B cell (primary cell): ENCODE results near the gene NUP85. TPM values are rescaled to one million over a fixed set of nuclear protein-coding genes. Genes with fewer than 3 reads are reported as not detected.

Source experiments
- ATAC-seq: fragments of 200-7000 bp; cut with Tn5 transposase; one replicate; pipeline ENCODE4 v1.10.0; 2021; ENCODE audit warnings: low read depth, mild to moderate bottlenecking, moderate number of reproducible peaks, moderate library complexity
- CTCF ChIA-PET: fragments of 350-600 bp; sonication (Branson Sonifier 250); formaldehyde crosslinking; loops from one replicate; lab custom pipeline; 2021; ENCODE audit warnings: antibody characterized with exemption, inconsistent platforms; lab: Charles Lee
- POLR2A ChIA-PET: fragments of 350-600 bp; sonication (Branson Sonifier 250); formaldehyde crosslinking; loops from one replicate; lab custom pipeline; 2021; ENCODE audit warnings: antibody characterized with exemption; lab: Charles Lee
- DNase-seq: peaks from one replicate; pipeline ENCODE4 v3.0.0; 2013
- H2AFZ ChIP-seq: 2 replicates; pipeline ENCODE4 v1.6.1; 2012; ENCODE audit warnings: mild to moderate bottlenecking, low read depth, low read length; ENCODE audit not compliant: insufficient read depth, poor library complexity, severe bottlenecking
- H3K27ac ChIP-seq, 2 donors: 1 replicate in 1 of 2; 2 replicates in 1 of 2; pipeline ENCODE4 v1.5.1; 2012 to 2013; ENCODE audit warnings: low read length in 2 of 2, mild to moderate bottlenecking in 2 of 2, moderate library complexity in 1 of 2
- H3K27me3 ChIP-seq, 4 experiments: fragments of 200-600 bp in 1 of 4; sonication (generic) in 1 of 4; replicated peaks in 1 of 4; 1 replicate in 2 of 4; 2 replicates in 2 of 4; pipeline versions ENCODE4 v1.6.1 to v1.7.0; 2013 to 2016; ENCODE audit warnings: low read length in 3 of 4, mild to moderate bottlenecking in 2 of 4, mixed read lengths in 1 of 4, moderate library complexity in 1 of 4; ENCODE audit not compliant: insufficient read depth in 4 of 4, control insufficient read depth in 3 of 4; ENCODE audit errors: control extremely low read depth in 1 of 4
- H3K36me3 ChIP-seq, 2 experiments: replicated peaks in 1 of 2; 1 replicate in 1 of 2; 2 replicates in 1 of 2; pipeline versions ENCODE4 v1.6.1 to v1.7.1; 2013; ENCODE audit warnings: low read length in 1 of 2; ENCODE audit not compliant: insufficient read depth in 2 of 2, control insufficient read depth in 1 of 2; ENCODE audit errors: control extremely low read depth in 1 of 2, extremely low read depth in 1 of 2
- H3K4me1 ChIP-seq, 2 donors: fragments of 200-600 bp in 1 of 2; sonication (generic) in 1 of 2; 1 replicate in 1 of 2; 2 replicates in 1 of 2; pipeline versions ENCODE4 v1.5.1 to v1.6.1; 2013 to 2017; ENCODE audit warnings: low read length in 2 of 2; ENCODE audit not compliant: control insufficient read depth in 2 of 2, insufficient read depth in 2 of 2
- H3K4me2 ChIP-seq: replicated peaks from 2 replicates; pipeline ENCODE3; 2012; ENCODE audit warnings: mild to moderate bottlenecking, low read depth, low read length; ENCODE audit not compliant: poor library complexity, severe bottlenecking
- H3K4me3 ChIP-seq, 5 experiments: fragments of 200-600 bp in 1 of 5; sonication (generic) in 1 of 5; 1 replicate in 3 of 5; 2 replicates in 2 of 5; pipeline versions ENCODE4 v1.5.1 to v1.7.0; 2011 to 2016; ENCODE audit warnings: low read length in 4 of 5, mild to moderate bottlenecking in 4 of 5, low read depth in 2 of 5, control low read depth in 1 of 5, moderate library complexity in 1 of 5; ENCODE audit not compliant: insufficient read depth in 1 of 5; ENCODE audit errors: control extremely low read depth in 1 of 5, extremely low read depth in 1 of 5
- H3K79me2 ChIP-seq: fragments of 200-600 bp; sonication (generic); one replicate; pipeline ENCODE4 v1.6.0; 2016; ENCODE audit warnings: low read length; ENCODE audit not compliant: control insufficient read depth, insufficient read depth
- H3K9ac ChIP-seq: fragments of 200-600 bp; sonication (generic); 2 replicates; pipeline ENCODE4 v1.6.1; 2017; ENCODE audit warnings: mild to moderate bottlenecking, low read length, moderate library complexity
- H3K9me3 ChIP-seq, 3 donors: one replicate each; pipeline versions ENCODE4 v1.6.1 to v1.7.1; 2013; ENCODE audit warnings: low read length in 2 of 3; ENCODE audit not compliant: control insufficient read depth in 2 of 3, insufficient read depth in 1 of 3; ENCODE audit errors: control extremely low read depth in 1 of 3
- H4K20me1 ChIP-seq: 2 replicates; pipeline ENCODE4 v1.6.0; 2012; ENCODE audit warnings: mild to moderate bottlenecking, low read length; ENCODE audit not compliant: insufficient read depth, control insufficient read depth, poor library complexity, severe bottlenecking
- H3K27ac Mint-ChIP-seq: one replicate; pipeline ENCODE4 v1.8.0; 2021; ENCODE audit warnings: mixed read lengths
- H3K27me3 Mint-ChIP-seq: one replicate; pipeline ENCODE4 v1.8.0; 2021; ENCODE audit warnings: mixed read lengths
- H3K4me1 Mint-ChIP-seq: one replicate; pipeline ENCODE4 v1.8.0; 2021; ENCODE audit warnings: mixed read lengths
- H3K4me3 Mint-ChIP-seq: one replicate; pipeline ENCODE4 v1.8.0; 2021; ENCODE audit warnings: mixed read lengths
- H3K9me3 Mint-ChIP-seq: one replicate; pipeline ENCODE4 v1.8.0; 2022; ENCODE audit warnings: mixed read lengths; ENCODE audit not compliant: insufficient read depth
- EZH2 ChIP-seq: IDR thresholded peaks from 2 replicates; pipeline ENCODE4 v1.6.1; 2012; ENCODE audit warnings: borderline replicate concordance, low read depth, mild to moderate bottlenecking, moderate library complexity, low read length; ENCODE audit not compliant: insufficient read depth, poor library complexity, severe bottlenecking
- WGBS: methylation state at CpG from one replicate; pipeline ENCODE4 v1.1.5; 2013; ENCODE audit warnings: missing lambda C conversion rate; ENCODE audit not compliant: insufficient coverage; 5-methylcytosine and 5-hydroxymethylcytosine counted together
- intact Hi-C: fragments of 100-400 bp; cut with micrococcal nuclease; formaldehyde crosslinking; loops from one replicate; pipeline ENCODE4 v1.10.0; 2022
- polyA plus RNA-seq: library from polyadenylated mRNA; depleted of rRNA; stranded (reverse); fragments of >200 nt; gene quantifications from 2 replicates; pipeline ENCODE4 v1.2.3, GENCODE V29; 2012
- total RNA-seq, 2 donors: library from RNA; stranded (reverse); fragments of 120-200 nt in 1 of 2; gene quantifications; 1 replicate in 1 of 2; 2 replicates in 1 of 2; pipeline versions ENCODE4 v1.2.3 to v1.2.4, GENCODE V29; 2013 to 2022
- TF ChIP-seq, protein P1 (sequence below): fragments of 200-600 bp; IDR thresholded peaks from one replicate; pipeline ENCODE4 v1.8.0; 2022; ENCODE audit warnings: antibody characterized with exemption, mild to moderate bottlenecking

NUP85 gene
- total and polyA plus RNA-seq, 2 donors (not counting 1 experiment from before 2014, with no cell fraction given): 97.5 to 142 TPM

DNA sequence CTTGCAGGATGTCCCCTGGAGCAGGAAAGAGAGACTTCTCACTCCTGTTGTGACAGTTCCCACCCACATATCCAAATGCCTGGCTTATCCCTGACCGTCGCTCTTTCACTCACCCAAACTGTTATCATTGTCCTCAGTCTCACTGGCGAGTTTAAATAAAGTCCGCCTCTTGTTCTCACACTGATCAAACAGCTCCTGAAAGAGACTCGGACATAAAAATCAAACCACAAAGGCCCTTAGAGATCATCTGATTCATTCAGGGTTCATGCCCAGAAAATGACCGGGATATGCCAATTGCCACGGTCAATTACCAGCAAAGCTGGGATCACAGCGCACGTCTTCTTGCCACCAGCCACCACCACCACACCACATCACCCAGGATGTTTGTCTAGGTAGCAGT lies 36.0 kb downstream of the NUP85 start:
- Mint-ChIP-seq H3K4me1 (peaks cover 40% of the 10 kb centered on the region), H3K27me3 (no peaks in the 10 kb centered on the region), H3K27ac (peak overlapping the region; percentile 94), H3K9me3 (no peaks in the 10 kb centered on the region), H3K4me3 (no peak overlapping the region)
- WGBS: 93% methylated on average over 9 of the region's 9 CpGs
- intact Hi-C loops: no loop called here
- Histone ChIP-seq H3K9ac (no peak overlapping the region), H3K4me3 (no peak overlapping the region), H2AFZ (no peak overlapping the region), H4K20me1 (peaks cover 4% of the 10 kb centered on the region), H3K27ac (peak overlapping the region; percentile 36 to 80), H3K9me3 (no peaks in the 10 kb centered on the region), H3K79me2 (peaks cover 16% of the 10 kb centered on the region), H3K27me3 (no peaks in the 10 kb centered on the region), H3K4me1 (peaks cover 13 to 61% of the 10 kb centered on the region in 2 donors), H3K4me2 (no peak overlapping the region), H3K36me3 (peaks cover 6 to 94% of the 10 kb centered on the region in 2 experiments)
- TF ChIP-seq, protein P1, sequence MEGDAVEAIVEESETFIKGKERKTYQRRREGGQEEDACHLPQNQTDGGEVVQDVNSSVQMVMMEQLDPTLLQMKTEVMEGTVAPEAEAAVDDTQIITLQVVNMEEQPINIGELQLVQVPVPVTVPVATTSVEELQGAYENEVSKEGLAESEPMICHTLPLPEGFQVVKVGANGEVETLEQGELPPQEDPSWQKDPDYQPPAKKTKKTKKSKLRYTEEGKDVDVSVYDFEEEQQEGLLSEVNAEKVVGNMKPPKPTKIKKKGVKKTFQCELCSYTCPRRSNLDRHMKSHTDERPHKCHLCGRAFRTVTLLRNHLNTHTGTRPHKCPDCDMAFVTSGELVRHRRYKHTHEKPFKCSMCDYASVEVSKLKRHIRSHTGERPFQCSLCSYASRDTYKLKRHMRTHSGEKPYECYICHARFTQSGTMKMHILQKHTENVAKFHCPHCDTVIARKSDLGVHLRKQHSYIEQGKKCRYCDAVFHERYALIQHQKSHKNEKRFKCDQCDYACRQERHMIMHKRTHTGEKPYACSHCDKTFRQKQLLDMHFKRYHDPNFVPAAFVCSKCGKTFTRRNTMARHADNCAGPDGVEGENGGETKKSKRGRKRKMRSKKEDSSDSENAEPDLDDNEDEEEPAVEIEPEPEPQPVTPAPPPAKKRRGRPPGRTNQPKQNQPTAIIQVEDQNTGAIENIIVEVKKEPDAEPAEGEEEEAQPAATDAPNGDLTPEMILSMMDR: no peak
- TF ChIP-seq EZH2: no peak
- CTCF ChIA-PET: interaction anchor here (1.3 to 3.6 kb wide), 4 partner anchors 9 to 48 kb away, joined by 3 to 22 read pairs (median 18); partner anchors contain the start of genes MIF4GD and SLC25A19
- ATAC-seq (no peak), DNase-seq (no peak)
- POLR2A ChIA-PET: interaction anchor here (1.3 to 1.5 kb wide), 2 partner anchors 20 to 29 kb away, joined by 6 to 19 read pairs; partner anchors contain the start of genes GGA3, MIF4GD and MRPS7

DNA sequence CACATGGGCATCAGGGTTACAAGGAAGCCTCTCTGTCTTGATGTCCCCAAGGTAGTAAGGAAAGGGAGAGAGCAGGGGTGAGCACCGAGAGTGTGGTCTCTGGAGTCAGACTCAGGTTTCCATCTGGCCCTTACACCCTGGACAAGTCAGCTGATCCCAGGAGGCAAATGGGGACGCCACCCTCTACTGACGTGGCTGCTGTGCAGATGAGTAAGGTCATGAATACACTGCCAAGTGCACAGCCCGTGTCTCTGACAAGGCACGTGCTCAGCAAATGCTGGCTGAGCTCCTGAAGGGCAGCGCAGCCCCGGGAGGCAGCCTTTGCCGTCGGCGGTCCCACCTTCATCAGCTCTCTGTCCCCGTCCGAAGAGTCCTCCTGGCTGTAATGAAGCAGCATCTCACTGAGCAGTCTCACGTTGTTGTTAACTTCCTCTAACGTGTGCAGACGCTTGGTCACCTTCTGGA lies 36.5 kb downstream of the NUP85 start:
- Mint-ChIP-seq H3K4me1 (peaks cover 43% of the 10 kb centered on the region), H3K27ac (peak overlapping the region; percentile 94), H3K9me3 (no peaks in the 10 kb centered on the region), H3K27me3 (no peaks in the 10 kb centered on the region), H3K4me3 (peak overlapping the region; percentile 42)
- ChIA-PET CTCF (interaction anchor here (0.7 to 3.3 kb wide), 4 partner anchors 19 to 47 kb away, joined by 3 to 23 read pairs (median 11); partner anchors contain the start of genes GGA3, MIF4GD, MRPS7 and SLC25A19), POLR2A (interaction anchor here (0.6 to 1.5 kb wide), 4 partner anchors 19 to 55 kb away, joined by 3 to 19 read pairs (median 4); partner anchors contain the start of genes GGA3, MIF4GD and MRPS7)
- intact Hi-C loops: loop anchor here (2.0 kb wide), 1 partner anchor 29 kb away; the partner anchor contains the start of gene MIF4GD
- peaks cover 13 to 61% of the 10 kb centered on the region in 2 donors for H3K4me1 ChIP-seq
- H3K4me3 ChIP-seq: no peak overlapping the region
- peaks cover 9% of the 10 kb centered on the region for H4K20me1 ChIP-seq
- no peak overlapping the region for H2AFZ ChIP-seq
- H3K79me2 ChIP-seq: peaks cover 21% of the 10 kb centered on the region
- H3K27ac ChIP-seq: peak overlapping the region; percentile 36 to 80
- H3K27me3 ChIP-seq: no peaks in the 10 kb centered on the region
- no peaks in the 10 kb centered on the region for H3K9me3 ChIP-seq
- no peak for TF ChIP-seq EZH2
- TF ChIP-seq, protein P1: no peak
- DNase-seq: no peak
- H3K9ac ChIP-seq: no peak overlapping the region
- H3K36me3 ChIP-seq: peaks cover 2 to 93% of the 10 kb centered on the region in 2 experiments
- WGBS: 79% methylated on average over 15 of the region's 15 CpGs
- H3K4me2 ChIP-seq: peak overlapping the region; percentile 36
- no peak for ATAC-seq
